ENCODE results near the gene MSH2.
A peak's percentile ranks its signal among the peaks of the same experiment; 100 is the strongest.
"Not testable (repeated sequence)": the region's sequence is repeated elsewhere in the genome, so short reads cannot be mapped to it uniquely, and the experiment has no call there.

Gene MSH2

DNA sequence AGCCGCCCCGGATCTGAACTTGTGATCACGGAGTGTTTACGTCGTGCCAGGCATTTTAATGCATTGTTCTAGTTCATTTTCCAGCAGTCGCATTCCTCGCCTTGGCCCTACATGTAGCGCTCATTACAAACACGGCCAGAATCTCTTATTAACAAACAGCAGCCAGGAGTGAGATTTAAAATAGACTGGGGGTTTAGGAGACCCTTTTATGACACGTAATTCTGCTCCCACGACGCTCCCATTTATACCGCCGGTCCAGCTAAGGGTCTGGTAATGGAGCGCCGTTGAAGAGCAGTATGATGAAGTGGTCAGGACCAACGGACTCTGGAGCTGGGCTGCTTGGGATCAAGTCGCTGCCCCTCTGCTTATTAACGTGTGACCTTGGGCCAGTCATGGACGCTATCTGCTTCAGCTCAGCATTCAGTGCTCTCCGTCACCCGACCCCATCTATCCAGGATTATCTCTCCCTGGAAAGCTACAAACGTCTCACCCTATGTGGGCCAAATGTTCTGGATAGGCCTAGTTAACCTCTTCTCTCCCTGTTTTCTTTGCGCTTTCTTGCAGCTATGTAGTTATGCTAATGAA, 745 bp downstream of the MSH2 start:
- Histone ChIP-seq H3K36me3 (ENCODE audit: control insufficient read depth, insufficient read depth, low read length) (no peaks in the 10 kb centered on the region), H3K4me3 (replicated peaks; ENCODE audit: low read depth, low read length) (peak overlapping the region; percentile 72), H3K27me3 (replicated peaks; ENCODE audit: control insufficient read depth, insufficient read depth, low read length) (no peaks in the 10 kb centered on the region)
- TF ChIP-seq CTCF (IDR thresholded peaks at IDR 0.05; ENCODE audit: insufficient read depth, low read length, poor library complexity, severe bottlenecking): no peak
- no peak for DNase-seq (ENCODE audit: extremely low read depth, insufficient read length)

DNA sequence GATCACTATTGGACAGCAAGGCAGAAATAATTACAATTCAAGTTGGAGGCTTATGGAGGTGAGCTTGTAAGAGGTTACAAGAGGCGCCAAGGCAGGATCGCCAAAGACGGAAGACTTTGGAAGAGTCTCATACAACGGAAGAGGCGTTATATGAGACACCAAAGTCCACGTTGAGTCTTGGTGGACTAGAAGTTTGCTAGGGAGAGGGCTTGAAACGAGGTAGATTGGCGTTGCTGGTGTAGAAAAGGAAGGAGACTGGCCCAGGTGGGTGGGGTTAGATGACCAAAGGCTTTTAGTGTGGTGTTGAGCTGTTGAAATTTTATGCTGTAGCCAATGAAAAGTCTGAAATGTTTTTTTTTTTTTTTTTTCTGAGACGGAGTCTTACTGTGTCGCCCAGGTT, 1.4 kb downstream of the MSH2 start:
- H3K36me3 ChIP-seq (ENCODE audit: control insufficient read depth, insufficient read depth, low read length): no peaks in the 10 kb centered on the region
- peak overlapping the region; percentile 72 for H3K4me3 ChIP-seq (replicated peaks; ENCODE audit: low read depth, low read length)
- H3K27me3 ChIP-seq (replicated peaks; ENCODE audit: control insufficient read depth, insufficient read depth, low read length): no peaks in the 10 kb centered on the region
- DNase-seq (ENCODE audit: extremely low read depth, insufficient read length): no peak
- no peak for TF ChIP-seq CTCF (IDR thresholded peaks at IDR 0.05; ENCODE audit: insufficient read depth, low read length, poor library complexity, severe bottlenecking)

- TF ChIP-seq CTCF (IDR thresholded peaks at IDR 0.05; ENCODE audit: insufficient read depth, low read length, poor library complexity, severe bottlenecking): no peak
- DNase-seq (ENCODE audit: extremely low read depth, insufficient read length): no peak
- Histone ChIP-seq H3K4me3 (replicated peaks; ENCODE audit: low read depth, low read length) (no peak overlapping the region), H3K27me3 (replicated peaks; ENCODE audit: control insufficient read depth, insufficient read depth, low read length) (no peaks in the 10 kb centered on the region), H3K36me3 (ENCODE audit: control insufficient read depth, insufficient read depth, low read length) (no peaks in the 10 kb centered on the region)
Observed at GRCh38 chr2:47405757-47406156, 2.8 kb downstream of the MSH2 start.

GRCh38 chr2:47406649-47407330, 3.8 kb downstream of the MSH2 start:
- H3K4me3 ChIP-seq (replicated peaks; ENCODE audit: low read depth, low read length); H3K36me3 ChIP-seq (ENCODE audit: control insufficient read depth, insufficient read depth, low read length); H3K27me3 ChIP-seq (replicated peaks; ENCODE audit: control insufficient read depth, insufficient read depth, low read length); DNase-seq (ENCODE audit: extremely low read depth, insufficient read length): not testable (repeated sequence)

DNA sequence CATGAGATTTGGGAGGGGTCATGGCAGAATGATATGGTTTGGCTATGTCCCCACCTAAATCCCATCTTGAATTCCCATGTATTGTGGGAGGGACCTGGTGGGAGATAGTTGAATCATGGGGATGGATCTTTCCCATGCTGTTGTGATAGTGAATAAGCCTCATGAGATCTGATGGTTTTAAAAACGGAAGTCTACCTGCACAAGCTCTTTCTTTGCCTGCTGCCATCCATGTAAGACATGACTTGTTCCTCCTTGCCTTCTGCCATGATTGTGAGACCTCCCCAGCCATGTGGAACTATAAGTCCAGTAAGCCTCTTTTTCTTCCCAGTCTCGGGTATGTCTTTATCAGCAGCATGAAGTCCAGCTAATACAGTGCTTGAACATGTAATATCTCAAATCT, 5.0 kb downstream of the MSH2 start:
- not testable (repeated sequence) for H3K4me3 ChIP-seq (replicated peaks; ENCODE audit: low read depth, low read length); H3K27me3 ChIP-seq (replicated peaks; ENCODE audit: control insufficient read depth, insufficient read depth, low read length); DNase-seq (ENCODE audit: extremely low read depth, insufficient read length); H3K36me3 ChIP-seq (ENCODE audit: control insufficient read depth, insufficient read depth, low read length)

DNA sequence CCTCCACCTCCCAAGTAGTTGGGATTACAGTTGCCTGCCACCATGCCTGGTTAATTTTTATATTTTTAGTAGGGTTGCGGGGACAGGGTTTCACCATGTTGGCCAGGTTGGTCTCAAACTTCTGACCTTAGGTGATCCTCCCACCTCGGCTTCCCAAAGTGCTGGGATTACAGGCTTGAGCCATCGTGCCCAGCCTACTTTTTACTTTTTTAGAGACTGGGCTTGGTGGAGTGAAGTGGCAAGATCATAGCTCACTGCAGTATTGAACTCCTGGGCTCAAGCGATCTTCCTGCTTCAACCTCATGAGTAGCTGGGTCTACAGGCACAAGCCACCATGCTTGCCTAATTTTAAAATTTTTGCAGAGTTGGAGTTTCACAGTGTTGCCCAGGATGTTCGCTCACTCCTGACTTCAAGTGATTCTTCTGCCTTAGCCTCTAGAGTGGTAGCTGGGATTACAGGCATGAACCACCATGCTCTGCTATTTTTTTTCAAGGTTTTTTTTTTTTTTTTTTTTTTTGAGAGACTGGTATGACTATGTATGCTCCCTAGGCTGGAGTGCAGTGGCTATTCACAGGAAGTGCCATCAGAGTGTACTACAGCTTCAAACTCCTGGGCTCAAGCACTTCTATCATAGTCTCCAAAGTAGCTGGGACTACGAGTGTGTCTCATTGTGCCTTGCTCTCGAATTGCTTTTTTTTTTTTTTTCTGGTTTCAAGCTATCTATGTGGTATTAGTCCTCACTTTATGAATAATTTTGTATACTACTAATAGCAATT, 11.9 kb downstream of the MSH2 start:
- no peak for DNase-seq (ENCODE audit: extremely low read depth, insufficient read length)
- Histone ChIP-seq H3K36me3 (ENCODE audit: control insufficient read depth, insufficient read depth, low read length) (peaks cover 4% of the 10 kb centered on the region; the same call in 1 of the 2 replicates), H3K27me3 (replicated peaks; ENCODE audit: control insufficient read depth, insufficient read depth, low read length) (no peaks in the 10 kb centered on the region), H3K4me3 (replicated peaks; ENCODE audit: low read depth, low read length) (no peak overlapping the region)
- TF ChIP-seq CTCF (IDR thresholded peaks at IDR 0.05; ENCODE audit: insufficient read depth, low read length, poor library complexity, severe bottlenecking): no peak

Measured in GM06990 (cell line).